ENCODE measurements around the gene PBX4. TPM values are rescaled to one million over a fixed set of nuclear protein-coding genes. Genes with fewer than 3 reads are reported as not detected.

PBX4 gene
- total RNA-seq, 1 experiment from 2014 or later = 0.30 TPM

GRCh38 chr19:19584356-19584755 is 34.1 kb downstream of the PBX4 start:
- Mint-ChIP-seq H3K4me3 (ENCODE audit: unreplicated experiment) (no peak overlapping the region), H3K27me3 (ENCODE audit: insufficient read depth, unreplicated experiment) (no peaks in the 10 kb centered on the region), H3K9me3 (ENCODE audit: unreplicated experiment) (no peaks in the 10 kb centered on the region), H3K36me3 (ENCODE audit: insufficient read depth, unreplicated experiment) (no peaks in the 10 kb centered on the region), H3K4me1 (ENCODE audit: insufficient read depth, unreplicated experiment) (no peaks in the 10 kb centered on the region), H3K27ac (ENCODE audit: low read depth, unreplicated experiment) (no peak overlapping the region)
- ChIA-PET POLR2A (no interaction called here), CTCF (interaction anchor here (0.6 kb wide), 1 partner anchor 74 kb away, joined by 4 read pairs; no protein-coding TSS in a partner anchor)
- no TSS peak for BruUV-seq (replicated peaks)
- DNase-seq (ENCODE audit: unreplicated experiment) = no peak
- intact Hi-C loops (cut with micrococcal nuclease) = no loop called here
- TF ChIP-seq CTCF (IDR thresholded peaks at IDR 0.05; ENCODE audit: unreplicated experiment) = no peak

GRCh38 chr19:19582471-19582870 is 36.0 kb downstream of the PBX4 start:
- ChIA-PET CTCF (interaction anchor here (0.5 to 1.3 kb wide), 6 partner anchors 9 to 28 kb away, joined by 3 to 5 read pairs (median 4); no protein-coding TSS in a partner anchor), POLR2A (no interaction called here)
- Mint-ChIP-seq H3K27me3 (ENCODE audit: insufficient read depth, unreplicated experiment) (no peaks in the 10 kb centered on the region), H3K4me1 (ENCODE audit: insufficient read depth, unreplicated experiment) (no peaks in the 10 kb centered on the region), H3K9me3 (ENCODE audit: unreplicated experiment) (no peaks in the 10 kb centered on the region), H3K27ac (ENCODE audit: low read depth, unreplicated experiment) (no peak overlapping the region), H3K4me3 (ENCODE audit: unreplicated experiment) (no peak overlapping the region), H3K36me3 (ENCODE audit: insufficient read depth, unreplicated experiment) (no peaks in the 10 kb centered on the region)
- no peak for TF ChIP-seq CTCF (IDR thresholded peaks at IDR 0.05; ENCODE audit: unreplicated experiment)
- intact Hi-C loops (cut with micrococcal nuclease) = no loop called here
- no TSS peak for BruUV-seq (replicated peaks)
- DNase-seq (ENCODE audit: unreplicated experiment) = no peak

- no peaks in the 10 kb centered on the region for H3K9me3 Mint-ChIP-seq (ENCODE audit: unreplicated experiment)
- H3K27ac Mint-ChIP-seq (ENCODE audit: low read depth, unreplicated experiment) = no peak overlapping the region
- H3K36me3 Mint-ChIP-seq (ENCODE audit: insufficient read depth, unreplicated experiment) = no peaks in the 10 kb centered on the region
- H3K4me3 Mint-ChIP-seq (ENCODE audit: unreplicated experiment) = no peak overlapping the region
- ChIA-PET POLR2A (no interaction called here), CTCF (interaction anchor here (1.1 kb wide), 1 partner anchor 27 kb away, joined by 4 read pairs; no protein-coding TSS in a partner anchor)
- no peaks in the 10 kb centered on the region for H3K27me3 Mint-ChIP-seq (ENCODE audit: insufficient read depth, unreplicated experiment)
- TF ChIP-seq CTCF (IDR thresholded peaks at IDR 0.05; ENCODE audit: unreplicated experiment) = no peak
- no TSS peak for BruUV-seq (replicated peaks)
- intact Hi-C loops (cut with micrococcal nuclease) = no loop called here
- H3K4me1 Mint-ChIP-seq (ENCODE audit: insufficient read depth, unreplicated experiment) = no peaks in the 10 kb centered on the region
- DNase-seq (ENCODE audit: unreplicated experiment) = no peak
Measured at GRCh38 chr19:19581391-19581790, 37.1 kb downstream of the PBX4 start.

GRCh38 chr19:19580418-19580817 is 38.1 kb downstream of the PBX4 start:
- TF ChIP-seq CTCF (IDR thresholded peaks at IDR 0.05; ENCODE audit: unreplicated experiment) = no peak

More at GRCh38 chr19:19580418-19580817, 38.1 kb downstream of the PBX4 start:
- DNase-seq (ENCODE audit: unreplicated experiment) = no peak
- Mint-ChIP-seq H3K36me3 (ENCODE audit: insufficient read depth, unreplicated experiment) (no peaks in the 10 kb centered on the region), H3K4me1 (ENCODE audit: insufficient read depth, unreplicated experiment) (no peaks in the 10 kb centered on the region), H3K27me3 (ENCODE audit: insufficient read depth, unreplicated experiment) (no peaks in the 10 kb centered on the region), H3K27ac (ENCODE audit: low read depth, unreplicated experiment) (no peak overlapping the region), H3K4me3 (ENCODE audit: unreplicated experiment) (no peak overlapping the region), H3K9me3 (ENCODE audit: unreplicated experiment) (no peaks in the 10 kb centered on the region)
- POLR2A ChIA-PET = no interaction called here
- intact Hi-C loops (cut with micrococcal nuclease) = no loop called here
- CTCF ChIA-PET = interaction anchor here (1.3 kb wide), 3 partner anchors 25 to 59 kb away, joined by 3 to 8 read pairs (median 3); no protein-coding TSS in a partner anchor
- BruUV-seq (replicated peaks) = no TSS peak
